Liver (tissue), 3 donors: ENCODE measurements around the gene ZCCHC18.

Experiments
- CTCF ChIP-seq: fragments of 150-350 bp; IDR thresholded peaks from 2 replicates; pipeline ENCODE4 v1.5.1; 2017; ENCODE audit warnings: improper control_type of control experiment, low read depth, low read length; ENCODE audit not compliant: missing input control
- MAX ChIP-seq: IDR thresholded peaks from 2 replicates; pipeline ENCODE4 v1.6.1; 2016; ENCODE audit warnings: antibody characterized with exemption
- REST ChIP-seq: IDR thresholded peaks from 2 replicates; pipeline ENCODE4 v1.6.1; 2016; ENCODE audit warnings: antibody characterized with exemption, mild to moderate bottlenecking
- TAF1 ChIP-seq: conservative IDR thresholded peaks from 2 replicates; pipeline ENCODE4 v1.6.1; 2016; ENCODE audit warnings: antibody characterized with exemption, mild to moderate bottlenecking
- donor health status: healthy.
- donor health status: healthy.

DNA sequence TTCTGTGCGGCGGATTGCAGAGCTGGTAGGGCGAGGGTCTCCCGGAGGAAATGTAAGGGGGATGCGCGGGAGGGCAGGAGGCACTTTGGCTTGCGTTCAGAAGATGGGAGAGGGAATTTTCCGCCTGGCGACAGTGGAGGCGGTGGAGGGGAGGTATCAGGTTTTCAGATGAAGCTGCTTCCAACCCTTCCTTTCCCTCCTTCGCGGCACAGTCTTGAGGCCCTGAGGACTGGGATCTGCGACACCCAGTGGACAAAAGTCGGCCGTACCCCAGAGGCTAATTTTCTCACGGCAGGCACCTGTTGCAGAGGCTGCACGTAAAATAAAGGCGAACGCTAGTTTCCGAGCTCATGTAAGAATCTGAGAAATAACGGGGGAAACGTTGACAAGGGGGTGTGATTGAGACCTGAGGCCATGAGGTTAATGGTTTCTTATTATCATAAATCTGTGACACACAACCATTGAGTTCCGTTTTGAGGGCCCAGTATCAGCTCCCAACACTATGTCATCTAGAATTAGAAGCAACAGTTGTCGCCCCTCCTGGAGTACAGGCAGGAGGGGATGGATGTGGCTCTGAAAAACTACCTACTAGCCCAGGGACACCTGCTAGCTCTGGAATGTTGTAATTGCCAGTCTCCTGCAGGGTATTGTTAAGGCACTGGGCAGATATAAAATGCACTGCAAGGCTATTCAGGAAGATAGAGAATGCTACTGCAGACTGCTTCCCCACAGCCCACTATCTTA, 1.1 kb downstream of the ZCCHC18 start:
- TF ChIP-seq TAF1 (no peak), MAX (no peak), REST (no peak), CTCF (peak; percentile 33)
